Adrenal gland (tissue), 5 donors: ENCODE measurements around the gene TNFSF8.

Experiments
- POLR2A ChIP-seq, 2 donors: fragments of 450-650 bp; IDR thresholded peaks; one replicate each; pipeline ENCODE4 v1.6.1; 2017; ENCODE audit warnings: antibody characterized with exemption in 2 of 2, mild to moderate bottlenecking in 2 of 2, moderate library complexity in 1 of 2
- TF ChIP-seq, protein P1 (sequence below), 6 experiments: fragments of 450-650 bp in 4 of 6; fragments of 200-600 bp in 2 of 6; sonication (generic) in 1 of 6; IDR thresholded peaks; 1 replicate in 5 of 6; 2 replicates in 1 of 6; pipeline versions ENCODE4 v1.5.1 to v1.8.0; 2016 to 2021; ENCODE audit warnings: antibody characterized with exemption in 6 of 6, mild to moderate bottlenecking in 2 of 6, moderate library complexity in 1 of 6
- donor health status: DM: no; HTN: no; CAD: no.

DNA sequence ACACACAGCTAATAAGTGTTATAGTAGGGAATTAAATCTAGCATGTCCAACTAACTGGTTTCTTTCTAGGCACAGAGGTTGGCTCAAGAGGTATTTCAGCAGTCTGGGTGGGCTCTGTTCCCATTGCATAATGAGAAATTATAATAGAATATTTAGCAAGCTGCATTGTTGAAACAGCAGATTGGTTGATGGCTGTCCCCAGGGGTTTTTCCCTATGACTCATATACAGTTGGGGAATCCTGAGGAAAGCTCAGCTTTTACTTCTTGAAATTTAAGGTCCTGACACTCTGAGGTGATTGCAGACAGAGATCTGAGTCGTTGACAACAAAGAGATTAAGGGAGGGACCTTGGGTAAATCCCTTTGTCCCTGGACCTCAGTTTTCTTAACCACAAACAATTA lies 38.3 kb upstream of the TNFSF8 start:
- TF ChIP-seq, protein P1, sequence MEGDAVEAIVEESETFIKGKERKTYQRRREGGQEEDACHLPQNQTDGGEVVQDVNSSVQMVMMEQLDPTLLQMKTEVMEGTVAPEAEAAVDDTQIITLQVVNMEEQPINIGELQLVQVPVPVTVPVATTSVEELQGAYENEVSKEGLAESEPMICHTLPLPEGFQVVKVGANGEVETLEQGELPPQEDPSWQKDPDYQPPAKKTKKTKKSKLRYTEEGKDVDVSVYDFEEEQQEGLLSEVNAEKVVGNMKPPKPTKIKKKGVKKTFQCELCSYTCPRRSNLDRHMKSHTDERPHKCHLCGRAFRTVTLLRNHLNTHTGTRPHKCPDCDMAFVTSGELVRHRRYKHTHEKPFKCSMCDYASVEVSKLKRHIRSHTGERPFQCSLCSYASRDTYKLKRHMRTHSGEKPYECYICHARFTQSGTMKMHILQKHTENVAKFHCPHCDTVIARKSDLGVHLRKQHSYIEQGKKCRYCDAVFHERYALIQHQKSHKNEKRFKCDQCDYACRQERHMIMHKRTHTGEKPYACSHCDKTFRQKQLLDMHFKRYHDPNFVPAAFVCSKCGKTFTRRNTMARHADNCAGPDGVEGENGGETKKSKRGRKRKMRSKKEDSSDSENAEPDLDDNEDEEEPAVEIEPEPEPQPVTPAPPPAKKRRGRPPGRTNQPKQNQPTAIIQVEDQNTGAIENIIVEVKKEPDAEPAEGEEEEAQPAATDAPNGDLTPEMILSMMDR (IDR thresholded peaks at IDR 0.05): no peak
- no peak for TF ChIP-seq POLR2A (IDR thresholded peaks at IDR 0.05)
